ENCODE results near the gene NYNRIN.

NYNRIN gene

DNA sequence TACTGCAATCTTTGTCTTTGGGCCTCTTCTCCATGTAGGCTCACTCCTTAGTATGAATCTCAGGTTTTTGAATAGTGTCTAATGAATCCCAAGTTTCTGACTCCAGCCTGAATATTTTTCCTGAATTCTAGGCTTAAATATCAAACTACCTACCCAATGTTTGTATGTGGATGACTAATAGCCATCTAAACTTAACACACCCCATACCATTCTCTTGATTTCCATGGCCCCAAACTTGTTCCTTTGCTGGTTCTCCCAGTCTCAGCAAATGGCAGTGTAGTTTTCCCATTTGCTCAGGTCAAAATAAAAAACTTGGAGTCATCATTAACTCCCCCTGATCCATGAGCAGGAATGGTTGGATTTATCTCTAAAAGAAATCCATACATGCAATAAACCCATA, 62.5 kb downstream of the NYNRIN start:
- no peak for DNase-seq

DNA sequence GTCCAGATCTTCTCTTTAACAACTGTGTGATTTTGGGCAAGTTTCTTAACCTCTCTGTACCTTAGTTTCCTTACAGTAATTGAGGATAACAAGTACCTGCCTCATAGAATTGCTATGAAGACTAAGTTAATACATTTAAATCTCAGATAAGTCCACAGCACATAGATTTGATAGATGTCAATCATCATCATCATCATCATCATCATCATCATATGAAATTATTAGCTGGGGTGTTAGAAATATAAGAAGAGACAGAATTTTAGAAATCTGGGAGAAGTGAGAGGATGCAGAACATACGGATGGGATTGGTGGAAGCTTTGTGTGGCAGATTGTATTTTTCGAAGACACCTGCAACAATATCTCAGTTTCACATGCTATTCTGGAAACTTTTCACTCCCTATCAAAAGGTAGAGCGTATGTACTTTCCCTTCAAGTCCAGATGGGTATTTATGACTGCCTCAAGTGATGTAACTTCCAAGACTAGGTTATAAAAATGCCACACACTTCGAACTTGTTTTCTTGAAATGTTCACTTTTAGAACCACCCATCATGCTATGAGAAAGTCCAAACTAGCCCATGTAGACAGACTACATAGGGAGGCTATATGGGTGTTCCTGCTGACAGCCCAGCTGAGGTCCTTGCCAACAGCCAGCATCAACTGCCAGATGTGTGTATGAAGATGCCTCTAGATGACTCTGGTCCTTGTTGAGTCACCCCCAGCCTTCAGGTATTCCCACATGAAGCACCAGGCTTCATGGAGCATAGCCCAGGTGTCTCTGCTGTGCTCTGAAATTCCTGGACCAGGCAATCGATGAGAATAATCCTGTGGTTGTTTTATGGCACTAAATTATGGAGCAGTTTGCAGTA, 64.4 kb downstream of the NYNRIN start:
- DNase-seq = no peak

DNA sequence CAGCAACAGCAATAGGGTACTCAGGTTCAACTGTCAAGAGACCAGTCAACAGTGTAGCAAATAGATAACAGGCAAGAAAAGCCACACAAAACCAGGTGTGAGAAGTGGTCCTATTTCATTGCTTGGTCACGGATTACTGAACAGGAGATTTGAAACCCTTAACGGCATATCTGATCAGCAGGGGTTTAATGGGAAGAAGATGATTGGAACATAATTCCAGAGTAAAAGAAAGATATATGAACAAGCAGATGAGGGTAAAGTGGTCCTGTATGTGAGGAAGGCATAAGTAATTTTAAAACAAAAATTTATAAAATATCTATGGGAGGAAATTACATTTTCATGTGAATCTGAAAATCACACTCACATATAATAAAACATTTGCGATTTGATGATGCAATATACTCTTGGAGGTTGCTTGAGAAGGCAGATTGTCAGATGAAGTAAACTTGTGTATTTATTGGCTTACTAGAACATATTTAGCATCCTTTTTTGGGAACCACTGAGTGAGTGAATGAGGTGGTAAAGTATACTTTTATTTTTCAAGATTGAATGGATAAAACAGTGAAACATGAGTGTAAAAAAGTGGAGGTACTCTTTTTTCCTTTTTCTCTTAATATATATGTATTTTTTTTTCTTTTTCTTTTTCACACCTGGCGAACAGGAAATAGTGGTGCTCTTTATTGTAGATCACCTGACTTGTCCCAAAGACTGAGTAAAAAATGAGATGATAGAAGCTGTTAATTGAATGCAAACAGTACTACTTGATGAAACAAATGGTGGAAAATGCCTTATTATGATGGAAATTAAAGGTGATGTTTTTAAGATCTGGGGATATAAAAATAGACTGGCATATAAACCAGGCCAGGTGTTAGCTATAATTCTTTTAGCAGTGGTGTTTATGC, 65.3 kb downstream of the NYNRIN start:
- DNase-seq = no peak

DNA sequence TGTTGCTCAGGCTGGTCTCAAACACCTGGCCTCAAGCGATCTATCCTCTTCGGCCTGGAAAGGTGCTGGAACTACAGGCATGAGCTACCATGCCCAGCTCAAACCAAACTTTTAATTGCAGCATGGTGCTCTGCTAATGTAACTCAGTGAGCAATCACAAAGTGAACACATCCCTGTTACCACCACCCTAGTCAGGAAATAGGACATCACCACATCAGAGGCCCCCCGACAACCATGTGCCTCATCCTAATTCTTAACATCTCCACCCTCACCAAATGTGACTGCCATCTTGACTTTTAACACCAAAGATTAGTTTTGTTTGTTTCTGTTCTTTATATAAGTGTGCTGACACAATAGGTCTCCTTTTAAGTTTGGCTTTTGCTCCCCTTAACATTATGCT, 66.6 kb downstream of the NYNRIN start:
- DNase-seq = no peak

DNA sequence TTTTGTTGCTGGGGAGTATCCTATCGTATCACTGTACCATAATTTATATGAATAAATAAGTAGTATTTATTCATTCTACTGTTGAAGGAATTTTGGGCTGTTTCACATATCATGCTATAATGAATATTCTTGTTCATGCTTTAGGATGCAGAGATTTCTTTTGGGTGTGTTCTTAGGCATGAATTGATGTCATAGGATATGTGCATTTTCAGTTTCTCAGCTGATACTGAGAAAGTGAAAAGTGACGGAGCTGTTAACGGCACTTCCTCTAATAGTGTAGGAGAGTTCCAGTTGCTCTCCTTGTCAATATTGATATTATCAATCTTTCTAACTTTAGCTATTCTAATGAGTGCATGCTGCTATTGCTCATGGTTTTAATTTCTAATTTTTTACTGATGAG, 67.0 kb downstream of the NYNRIN start:
- no peak for DNase-seq

All from activated gamma-delta T cell (primary cell).